IMR-90 (cell line): Measurements from ENCODE around the gene SP9. TPM values are rescaled to one million over a fixed set of nuclear protein-coding genes. Genes with fewer than 3 reads are reported as not detected.

Source experiments
- ATAC-seq: fragments of 200-7000 bp; cut with Tn5 transposase; 2 replicates; pipeline ENCODE4 v1.9.1; 2020; ENCODE audit warnings: low read depth, mild to moderate bottlenecking, moderate library complexity
- BruUV-seq: library from RNA; stranded (reverse); fragments of 400-500 nt; replicated peaks from 2 replicates; lab custom pipeline; 2021; lab: Mats Ljungman, UMichigan
- CTCF ChIA-PET: fragments of 300-600 bp; formaldehyde crosslinking; extraction: SDS; loops from one replicate; lab custom pipeline; 2021; ENCODE audit warnings: antibody characterized with exemption; lab: Yijun Ruan, JAX
- POLR2A ChIA-PET: fragments of 300-600 bp; sonication (Branson Sonifier 250); formaldehyde crosslinking; loops from one replicate; lab custom pipeline; 2022; ENCODE audit warnings: antibody characterized with exemption; ENCODE audit not compliant: unreplicated experiment; lab: Charles Lee
- DNase-seq: peaks from one replicate; pipeline ENCODE4 v3.0.0; 2013
- H2AFZ ChIP-seq: replicated peaks from 2 replicates; pipeline ENCODE3; 2013; ENCODE audit warnings: low read length, mild to moderate bottlenecking; ENCODE audit not compliant: poor library complexity
- H2AK5ac ChIP-seq: 2 replicates; pipeline ENCODE4 v1.6.1; 2013; ENCODE audit warnings: low read depth, low read length, inconsistent platforms
- H2AK9ac ChIP-seq: replicated peaks from 2 replicates; pipeline ENCODE3; 2013; ENCODE audit warnings: mild to moderate bottlenecking, low read depth, low read length, moderate library complexity; ENCODE audit not compliant: poor library complexity
- H2BK120ac ChIP-seq: 2 replicates; pipeline ENCODE4 v1.6.1; 2013; ENCODE audit warnings: low read depth, low read length, inconsistent platforms
- H2BK15ac ChIP-seq: 3 replicates; pipeline ENCODE4 v1.6.1; 2013; ENCODE audit warnings: low read depth, low read length, inconsistent platforms
- H2BK20ac ChIP-seq: 2 replicates; pipeline ENCODE4 v1.6.1; 2013; ENCODE audit warnings: low read depth, mild to moderate bottlenecking, inconsistent platforms, low read length, moderate library complexity
- H2BK5ac ChIP-seq: 2 replicates; pipeline ENCODE4 v1.6.1; 2013; ENCODE audit warnings: mild to moderate bottlenecking, low read depth, low read length, inconsistent platforms; ENCODE audit not compliant: poor library complexity, severe bottlenecking
- H3K14ac ChIP-seq: replicated peaks from 2 replicates; pipeline ENCODE4 v1.6.1; 2013; ENCODE audit warnings: low read depth, low read length, inconsistent platforms
- H3K18ac ChIP-seq: 2 replicates; pipeline ENCODE4 v1.6.1; 2013; ENCODE audit warnings: low read depth, low read length, control low read depth
- H3K23ac ChIP-seq: 2 replicates; pipeline ENCODE4 v1.6.1; 2013; ENCODE audit warnings: low read depth, low read length, inconsistent platforms
- H3K27ac ChIP-seq: 2 replicates; pipeline ENCODE4 v1.5.1; 2013; ENCODE audit warnings: mild to moderate bottlenecking, control low read depth, low read length; ENCODE audit not compliant: insufficient read depth
- H3K27me3 ChIP-seq: 2 replicates; pipeline ENCODE4 v1.6.1; 2013; ENCODE audit warnings: low read length; ENCODE audit not compliant: control insufficient read depth, insufficient read depth
- H3K36me3 ChIP-seq: 2 replicates; pipeline ENCODE4 v1.6.1; 2013; ENCODE audit warnings: low read length, mixed read lengths; ENCODE audit not compliant: control insufficient read depth, insufficient read depth
- H3K4ac ChIP-seq: 2 replicates; pipeline ENCODE4 v1.6.1; 2013; ENCODE audit warnings: low read depth, low read length, inconsistent platforms
- H3K4me1 ChIP-seq: 2 replicates; pipeline ENCODE4 v1.6.1; 2013; ENCODE audit warnings: low read length, mixed read lengths; ENCODE audit not compliant: control insufficient read depth, insufficient read depth
- H3K4me2 ChIP-seq: 2 replicates; pipeline ENCODE4 v1.6.1; 2013; ENCODE audit warnings: low read depth, mild to moderate bottlenecking, control low read depth, low read length, moderate library complexity
- H3K4me3 ChIP-seq: 2 replicates; pipeline ENCODE4 v1.5.1; 2013; ENCODE audit warnings: low read depth, mild to moderate bottlenecking, control low read depth, low read length, moderate library complexity; ENCODE audit not compliant: insufficient read depth
- H3K56ac ChIP-seq: 2 replicates; pipeline ENCODE4 v1.6.1; 2013; ENCODE audit warnings: low read length, inconsistent platforms; ENCODE audit not compliant: insufficient read depth; ENCODE audit errors: extremely low read depth
- H3K79me1 ChIP-seq, 2 experiments: 2 replicates each; pipeline ENCODE4 v1.6.1; 2013; ENCODE audit warnings: low read length in 2 of 2, inconsistent platforms in 1 of 2, low read depth in 1 of 2
- H3K9ac ChIP-seq: 2 replicates; pipeline ENCODE4 v1.6.1; 2013; ENCODE audit warnings: low read depth, low read length, control low read depth
- H3K9me1 ChIP-seq: 2 replicates; pipeline ENCODE4 v1.6.1; 2013; ENCODE audit warnings: low read length, inconsistent platforms; ENCODE audit not compliant: insufficient read depth
- H3K9me3 ChIP-seq: 2 replicates; pipeline ENCODE4 v1.6.1; 2013; ENCODE audit warnings: low read length; ENCODE audit not compliant: control insufficient read depth, insufficient read depth
- H4K20me1 ChIP-seq: 2 replicates; pipeline ENCODE4 v1.6.1; 2013; ENCODE audit warnings: low read length, inconsistent platforms; ENCODE audit not compliant: insufficient read depth
- H4K5ac ChIP-seq: 2 replicates; pipeline ENCODE4 v1.6.1; 2013; ENCODE audit warnings: mild to moderate bottlenecking, low read depth, low read length, control low read depth
- H4K8ac ChIP-seq, 2 experiments: 2 replicates each; pipeline ENCODE4 v1.6.1; 2013; ENCODE audit warnings: low read depth in 2 of 2, low read length in 2 of 2, control low read depth in 1 of 2, inconsistent platforms in 1 of 2
- H4K91ac ChIP-seq: 2 replicates; pipeline ENCODE4 v1.6.1; 2013; ENCODE audit warnings: low read depth, low read length, inconsistent platforms; ENCODE audit not compliant: insufficient read depth
- NFE2L2 ChIP-seq: fragments of 150-350 bp; IDR thresholded peaks from 2 replicates; pipeline ENCODE4 v1.6.1; 2016; ENCODE audit warnings: low read depth, mild to moderate bottlenecking, low read length
- POLR2A ChIP-seq: IDR thresholded peaks from 2 replicates; pipeline ENCODE4 v1.6.1; 2012; ENCODE audit warnings: mild to moderate bottlenecking, low read depth, low read length
- WGBS, 2 experiments: methylation state at CpG; one replicate each; pipeline versions ENCODE4 v1.1.5 to v1.1.7; 2013; ENCODE audit warnings: missing lambda C conversion rate in 2 of 2; ENCODE audit not compliant: insufficient read length in 1 of 2; ENCODE audit errors: extremely low coverage in 2 of 2; 5-methylcytosine and 5-hydroxymethylcytosine counted together
- dilution Hi-C: fragments of 300-500 bp; cut with HindIII; formaldehyde crosslinking; loops from one replicate; pipeline ENCODE4 v1.14.3; 2018; ENCODE audit warnings: low sequenced_read_pairs; ENCODE audit not compliant: unreplicated experiment
- in situ Hi-C: fragments of 300-500 bp; cut with MboI; formaldehyde crosslinking; loops from 3 replicates; pipeline ENCODE4 v1.14.3; 2019; ENCODE audit warnings: low sequenced_read_pairs, inconsistent platforms, mixed read lengths
- intact Hi-C: fragments of 100-400 bp; cut with micrococcal nuclease; formaldehyde crosslinking; loops from 2 replicates; pipeline ENCODE4 v1.10.0; 2022
- polyA plus RNA-seq, 3 experiments: library from polyadenylated mRNA; depleted of rRNA; stranded (reverse); fragments of >200 nt; gene quantifications; 2 replicates each; pipeline ENCODE4 v1.2.3, GENCODE V29; 2012; ENCODE audit warnings: low replicate concordance in 1 of 3
- total RNA-seq: library from RNA; depleted of rRNA; stranded (reverse); fragments of >200 nt; gene quantifications from 2 replicates; pipeline ENCODE4 v1.2.3, GENCODE V29; 2012

SP9 gene
- total and polyA plus RNA-seq, 2 of the 4 experiments (the other 2 are of a cell fraction): not detected

DNA sequence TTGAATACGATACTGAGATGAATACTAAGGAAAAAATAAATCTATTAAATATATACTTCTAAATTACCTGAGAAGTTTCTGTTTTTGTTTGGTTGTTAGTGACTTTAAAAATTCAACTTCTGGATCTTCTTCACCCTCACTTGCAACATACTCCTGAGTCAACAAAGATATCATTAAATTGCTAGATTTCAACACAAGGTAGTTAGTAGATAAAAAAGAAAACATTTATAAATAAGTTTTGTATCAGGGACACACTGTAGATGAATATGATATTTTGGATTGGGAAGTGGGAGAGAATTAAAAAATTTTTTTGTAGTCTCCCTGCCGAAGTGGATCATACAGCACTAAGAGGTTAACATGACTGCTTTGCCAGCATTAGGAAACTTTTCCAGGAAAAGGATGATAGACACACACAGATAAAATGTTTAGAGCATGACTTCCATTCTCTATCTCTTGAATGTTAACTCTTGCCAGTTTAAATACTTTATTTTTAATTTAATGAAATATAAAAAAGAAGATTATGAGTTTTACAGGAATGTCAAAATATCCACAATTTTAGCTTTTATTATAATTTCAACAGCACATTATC, 15.9 kb downstream of the SP9 start:
- in situ Hi-C loops (no loop called here), dilution Hi-C loops (no loop called here), intact Hi-C loops (no loop called here)
- Histone ChIP-seq H3K9me3 (no peaks in the 10 kb centered on the region), H4K8ac (no peak overlapping the region), H2AK5ac (no peak overlapping the region), H4K91ac (no peak overlapping the region), H3K4me2 (no peak overlapping the region), H2BK5ac (no peak overlapping the region), H3K36me3 (peaks cover 4% of the 10 kb centered on the region; the same call in 1 of the 2 replicates), H2BK20ac (no peak overlapping the region), H3K4me3 (no peak overlapping the region), H3K27ac (no peak overlapping the region), H3K9me1 (no peaks in the 10 kb centered on the region), H2AFZ (no peak overlapping the region), H3K27me3 (no peaks in the 10 kb centered on the region), H2AK9ac (no peak overlapping the region), H3K14ac (no peak overlapping the region), H2BK15ac (no peak overlapping the region), H3K4ac (no peak overlapping the region), H3K4me1 (no peaks in the 10 kb centered on the region), H3K23ac (no peak overlapping the region), H2BK120ac (no peak overlapping the region), H3K79me1 (no peaks in the 10 kb centered on the region), H4K20me1 (no peaks in the 10 kb centered on the region), H3K9ac (no peak overlapping the region), H3K18ac (no peak overlapping the region), H3K56ac (no peak overlapping the region), H4K5ac (no peak overlapping the region)
- ChIA-PET CTCF (interaction anchor here (1.2 to 1.5 kb wide), 3 partner anchors 9 to 948 kb away, joined by 4 to 12 read pairs (median 6); no protein-coding TSS in a partner anchor), POLR2A (no interaction called here)
- DNase-seq: no peak
- BruUV-seq: no TSS peak
- ATAC-seq: no peak
- TF ChIP-seq POLR2A (no peak), NFE2L2 (no peak)
- 80% methylated on average over 1 of the region's 2 CpGs; no CpG with 5 or more reads in 1 of the 2 experiments for WGBS, 2 experiments
